Ishikawa (cell line): ENCODE results near the gene DPM3.

Experiments used
- CREB1 ChIP-seq: IDR thresholded peaks from 2 replicates; pipeline ENCODE4 v1.6.1; 2012; ENCODE audit warnings: low read depth
- TAF1 ChIP-seq: IDR thresholded peaks from 2 replicates; pipeline ENCODE4 v1.6.1; 2012; ENCODE audit warnings: low read depth, mild to moderate bottlenecking
- TCF12 ChIP-seq: IDR thresholded peaks from 2 replicates; pipeline ENCODE4 v1.6.1; 2012; ENCODE audit warnings: low read depth
- TEAD4 ChIP-seq: IDR thresholded peaks from 2 replicates; pipeline ENCODE4 v1.6.1; 2012
- YY1 ChIP-seq: IDR thresholded peaks from 2 replicates; pipeline ENCODE4 v1.6.1; 2012; ENCODE audit warnings: low read depth
- TF ChIP-seq, protein P1 (sequence below): IDR thresholded peaks from 2 replicates; pipeline ENCODE4 v1.6.1; 2012; ENCODE audit warnings: low read depth, mild to moderate bottlenecking
- TF ChIP-seq, protein P2 (sequence below): IDR thresholded peaks from 2 replicates; pipeline ENCODE4 v1.6.1; 2012

DNA sequence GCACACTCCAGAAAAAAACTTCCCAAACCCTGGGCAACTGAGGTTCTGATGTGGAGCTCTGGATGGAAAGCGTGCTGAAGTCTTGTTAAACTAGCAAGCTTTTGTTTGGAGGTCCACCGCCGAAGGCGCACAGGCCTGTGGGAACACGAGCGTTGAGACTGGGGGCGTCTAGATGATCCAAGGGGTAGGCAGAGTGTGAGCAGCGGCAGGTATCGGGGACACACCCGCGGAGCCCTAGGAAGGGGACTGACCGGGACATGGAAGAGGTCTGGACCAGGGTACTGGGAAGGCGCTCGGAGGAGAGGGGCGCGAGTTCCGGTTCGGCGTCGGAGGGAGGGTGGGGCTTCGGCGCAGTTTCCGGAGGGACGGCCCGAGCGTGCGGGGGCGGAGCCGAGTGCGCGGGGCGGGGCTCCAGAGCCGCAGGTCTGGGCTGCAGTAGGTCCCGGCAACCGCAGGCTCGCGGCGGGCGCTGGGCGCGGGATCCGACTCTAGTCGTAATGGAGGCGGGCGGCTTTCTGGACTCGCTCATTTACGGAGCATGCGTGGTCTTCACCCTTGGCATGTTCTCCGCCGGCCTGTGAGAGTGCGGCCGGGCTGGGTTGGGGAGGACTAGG lies 4.8 kb downstream of the DPM3 start, which contains the start of gene SLC50A1:
- TF ChIP-seq TEAD4 (no peak), CREB1 (peak; percentile 27), YY1 (peak; percentile 75), TAF1 (peak; percentile 83), TCF12 (no peak)
- TF ChIP-seq, protein P1, sequence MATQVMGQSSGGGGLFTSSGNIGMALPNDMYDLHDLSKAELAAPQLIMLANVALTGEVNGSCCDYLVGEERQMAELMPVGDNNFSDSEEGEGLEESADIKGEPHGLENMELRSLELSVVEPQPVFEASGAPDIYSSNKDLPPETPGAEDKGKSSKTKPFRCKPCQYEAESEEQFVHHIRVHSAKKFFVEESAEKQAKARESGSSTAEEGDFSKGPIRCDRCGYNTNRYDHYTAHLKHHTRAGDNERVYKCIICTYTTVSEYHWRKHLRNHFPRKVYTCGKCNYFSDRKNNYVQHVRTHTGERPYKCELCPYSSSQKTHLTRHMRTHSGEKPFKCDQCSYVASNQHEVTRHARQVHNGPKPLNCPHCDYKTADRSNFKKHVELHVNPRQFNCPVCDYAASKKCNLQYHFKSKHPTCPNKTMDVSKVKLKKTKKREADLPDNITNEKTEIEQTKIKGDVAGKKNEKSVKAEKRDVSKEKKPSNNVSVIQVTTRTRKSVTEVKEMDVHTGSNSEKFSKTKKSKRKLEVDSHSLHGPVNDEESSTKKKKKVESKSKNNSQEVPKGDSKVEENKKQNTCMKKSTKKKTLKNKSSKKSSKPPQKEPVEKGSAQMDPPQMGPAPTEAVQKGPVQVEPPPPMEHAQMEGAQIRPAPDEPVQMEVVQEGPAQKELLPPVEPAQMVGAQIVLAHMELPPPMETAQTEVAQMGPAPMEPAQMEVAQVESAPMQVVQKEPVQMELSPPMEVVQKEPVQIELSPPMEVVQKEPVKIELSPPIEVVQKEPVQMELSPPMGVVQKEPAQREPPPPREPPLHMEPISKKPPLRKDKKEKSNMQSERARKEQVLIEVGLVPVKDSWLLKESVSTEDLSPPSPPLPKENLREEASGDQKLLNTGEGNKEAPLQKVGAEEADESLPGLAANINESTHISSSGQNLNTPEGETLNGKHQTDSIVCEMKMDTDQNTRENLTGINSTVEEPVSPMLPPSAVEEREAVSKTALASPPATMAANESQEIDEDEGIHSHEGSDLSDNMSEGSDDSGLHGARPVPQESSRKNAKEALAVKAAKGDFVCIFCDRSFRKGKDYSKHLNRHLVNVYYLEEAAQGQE = no peak
- TF ChIP-seq, protein P2, sequence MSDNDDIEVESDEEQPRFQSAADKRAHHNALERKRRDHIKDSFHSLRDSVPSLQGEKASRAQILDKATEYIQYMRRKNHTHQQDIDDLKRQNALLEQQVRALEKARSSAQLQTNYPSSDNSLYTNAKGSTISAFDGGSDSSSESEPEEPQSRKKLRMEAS = peak; percentile 7
